GM21529 (cell line): Measurements from ENCODE around the gene TIE1.

Source experiments
- ATAC-seq: cut with Tn5 transposase; IDR thresholded peaks from one replicate; pipeline ENCODE4 v1.9.1; 2021; ENCODE audit not compliant: unreplicated experiment

TIE1 gene

DNA sequence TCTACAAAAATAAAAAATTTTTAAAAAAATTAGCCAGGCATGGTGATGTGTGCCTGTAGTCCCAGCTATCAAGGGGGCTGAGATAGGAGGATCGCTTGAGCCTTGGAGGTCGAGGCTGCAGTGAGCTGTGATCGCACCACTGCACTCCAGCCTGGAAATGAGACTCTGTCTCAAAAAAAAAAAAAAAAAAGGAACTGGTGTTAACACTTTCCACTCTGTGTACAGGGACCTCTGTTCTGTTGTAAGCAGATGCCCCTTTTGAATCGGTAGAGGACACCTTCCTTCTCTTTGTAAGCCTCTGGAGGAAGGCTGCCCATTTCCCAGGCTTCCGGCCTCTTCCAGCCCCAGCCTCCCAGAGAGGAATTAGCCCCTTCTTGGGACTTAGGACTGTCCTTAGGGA lies 8.1 kb upstream of the TIE1 start:
- ATAC-seq, result no peak

DNA sequence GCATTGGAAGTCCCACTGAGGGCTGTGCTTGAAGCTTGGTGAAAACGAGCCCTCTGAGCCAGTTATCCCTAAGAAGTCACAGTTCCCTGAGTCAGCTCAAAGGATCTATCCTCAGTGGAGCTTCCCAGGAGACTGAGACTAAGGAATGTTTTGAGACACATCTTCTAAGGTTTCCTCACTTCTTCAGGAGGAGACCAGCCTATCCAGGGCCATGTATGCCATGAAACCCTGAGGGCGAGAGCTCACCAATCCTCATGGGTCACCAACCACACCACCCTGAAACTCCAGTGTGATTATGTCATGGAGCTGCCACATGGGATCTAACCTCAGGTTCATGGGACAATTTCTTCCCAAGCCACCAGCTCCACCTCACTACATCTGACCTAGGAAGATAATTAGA lies 7.6 kb upstream of the TIE1 start:
- no peak for ATAC-seq

DNA sequence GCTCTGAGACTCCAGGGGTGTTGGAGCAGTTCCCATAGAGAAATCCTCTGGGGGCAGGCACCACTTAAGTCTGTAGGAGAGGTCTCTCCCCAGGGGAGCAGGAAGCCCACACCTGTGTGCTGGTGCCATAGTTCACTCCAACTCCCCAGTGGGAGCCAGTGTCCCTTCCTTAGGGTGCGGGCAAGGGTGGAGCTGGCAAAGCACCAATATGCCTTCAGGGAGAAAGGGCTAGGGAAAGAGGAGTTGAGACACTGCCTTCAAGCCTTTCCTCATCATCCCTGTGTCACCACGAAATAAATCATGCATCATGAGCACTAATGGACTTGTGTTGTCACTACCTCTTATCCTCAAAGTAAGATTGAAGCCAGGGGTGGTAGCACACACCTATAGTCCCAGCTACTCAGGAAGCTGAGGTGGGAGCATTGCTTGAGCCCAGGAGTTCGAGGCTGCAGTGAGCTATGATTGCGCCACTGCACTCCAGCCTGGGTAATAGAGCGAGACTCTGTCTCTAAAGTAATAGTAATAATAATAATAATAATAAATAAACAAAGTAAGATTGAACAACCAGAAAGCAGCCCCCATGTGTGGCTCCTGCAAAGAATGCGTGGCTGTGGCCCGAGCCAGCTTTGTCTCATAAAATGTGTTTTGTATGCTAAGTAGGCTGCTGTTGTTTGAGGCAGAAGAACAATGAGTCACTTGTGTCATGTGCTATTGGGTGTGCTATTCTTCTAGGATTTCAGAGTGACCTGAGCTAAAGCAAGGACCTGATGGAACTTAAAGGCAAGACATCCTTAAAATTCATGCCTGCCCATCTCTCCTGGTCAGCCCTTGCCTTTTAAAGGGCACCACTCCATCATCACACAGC lies 6.7 kb upstream of the TIE1 start:
- no peak for ATAC-seq

DNA sequence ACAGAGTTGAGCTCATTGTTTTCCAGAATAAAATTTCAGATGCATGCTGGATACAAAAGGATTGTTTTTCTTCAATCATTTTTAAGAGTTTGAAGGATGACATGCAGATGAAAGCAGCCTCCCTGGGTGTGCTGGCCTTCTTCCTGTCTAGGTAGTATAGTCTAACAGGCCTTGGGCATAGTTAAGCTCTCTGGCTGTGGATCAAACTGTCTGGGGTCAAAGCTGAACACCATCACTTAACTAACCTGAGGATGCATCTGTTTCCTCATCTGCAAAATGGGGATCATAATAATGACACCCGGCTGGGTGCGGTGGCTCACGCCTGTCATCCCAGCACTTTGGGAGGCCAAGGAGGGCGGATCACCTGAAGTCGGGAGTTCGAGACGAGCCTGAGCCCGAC lies 6.0 kb upstream of the TIE1 start:
- no peak for ATAC-seq

- no peak for ATAC-seq
Observed at GRCh38 chr1:43296207-43296606, 4.6 kb upstream of the TIE1 start.

DNA sequence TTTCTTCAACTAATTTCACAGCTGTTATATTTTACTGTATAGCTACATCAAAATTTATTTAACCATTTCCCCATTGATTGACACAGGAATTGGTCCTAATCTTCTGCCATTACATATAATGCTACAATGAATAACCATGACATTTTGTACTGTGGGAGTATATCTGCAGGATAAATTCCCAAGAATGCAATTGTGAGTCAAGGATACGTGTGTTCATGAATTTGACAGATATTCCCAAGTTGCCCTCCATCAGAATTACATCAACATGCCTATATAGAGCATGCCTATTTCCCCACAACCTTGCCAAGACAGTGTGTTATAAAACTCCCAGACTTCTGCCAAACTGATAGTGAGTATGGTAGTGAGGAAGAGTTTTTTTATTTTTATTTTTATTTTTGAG lies 2.7 kb upstream of the TIE1 start:
- ATAC-seq, result no peak

GRCh38 chr1:43299101-43299500 lies 1.7 kb upstream of the TIE1 start:
- ATAC-seq, result no peak

- no peak for ATAC-seq
Observed at GRCh38 chr1:43302201-43302600, 1.4 kb downstream of the TIE1 start.

GRCh38 chr1:43302721-43303470 lies 2.1 kb downstream of the TIE1 start:
- ATAC-seq, result no peak

DNA sequence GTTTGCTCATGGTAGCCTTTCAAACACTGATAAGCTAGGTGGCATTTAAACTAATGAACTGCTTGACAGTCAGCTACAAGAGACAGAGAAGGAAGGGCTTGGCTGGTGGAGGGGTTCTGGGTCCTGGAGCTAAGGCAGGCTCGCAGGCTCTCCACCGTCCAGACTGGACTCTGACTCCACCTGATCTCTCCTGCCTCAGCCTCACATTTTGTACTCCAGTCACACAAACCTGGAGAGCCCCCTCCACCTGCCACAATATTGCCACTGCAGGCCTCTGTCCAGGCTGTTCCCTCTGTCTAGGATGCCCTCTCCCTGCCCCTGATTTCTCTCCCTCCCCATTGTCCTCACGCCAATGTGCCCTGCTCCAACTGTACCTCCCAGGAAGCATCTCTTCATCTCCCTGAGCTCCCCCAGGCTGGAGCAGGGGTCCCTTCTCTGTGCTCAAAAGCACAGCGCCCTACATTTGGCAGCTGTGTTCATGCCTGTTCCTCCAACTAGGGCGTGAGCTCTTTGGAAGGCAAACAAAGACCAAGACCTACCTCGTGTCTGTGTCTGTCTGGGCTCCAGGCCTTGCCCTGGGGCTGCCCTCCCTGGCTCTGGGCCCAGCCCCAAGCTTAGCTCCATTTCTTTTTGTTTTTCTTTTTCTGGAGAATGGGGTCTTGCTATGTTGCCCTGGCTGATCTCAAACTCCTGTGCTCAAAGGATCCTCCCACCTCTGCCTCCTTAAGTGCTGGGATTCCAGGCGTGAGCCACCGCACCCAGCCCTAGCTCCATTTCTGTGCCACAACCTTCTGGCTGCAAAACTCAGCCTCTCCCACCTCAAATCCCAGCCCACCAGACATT lies 2.9 kb downstream of the TIE1 start:
- no peak for ATAC-seq

DNA sequence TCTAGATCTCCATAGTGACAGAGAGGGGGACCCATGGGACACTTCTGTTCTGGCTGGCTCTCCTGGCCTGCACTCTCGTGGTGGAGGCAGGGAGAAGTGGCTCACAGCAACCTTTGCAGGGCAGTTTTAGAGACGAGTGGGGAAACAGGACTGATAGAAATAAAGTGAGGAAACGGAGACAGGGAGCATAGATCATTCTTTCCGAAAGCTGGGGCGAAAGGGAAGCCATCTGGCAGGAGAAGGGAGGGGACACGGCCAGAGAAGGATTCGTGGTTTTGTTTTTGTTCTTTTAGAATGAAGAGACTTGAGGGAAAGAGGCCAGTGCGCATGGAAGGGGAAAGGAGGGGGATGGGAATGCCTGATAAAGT lies 3.5 kb downstream of the TIE1 start:
- no peak for ATAC-seq

- no peak for ATAC-seq
Observed at GRCh38 chr1:43304771-43305300, 4.1 kb downstream of the TIE1 start.

DNA sequence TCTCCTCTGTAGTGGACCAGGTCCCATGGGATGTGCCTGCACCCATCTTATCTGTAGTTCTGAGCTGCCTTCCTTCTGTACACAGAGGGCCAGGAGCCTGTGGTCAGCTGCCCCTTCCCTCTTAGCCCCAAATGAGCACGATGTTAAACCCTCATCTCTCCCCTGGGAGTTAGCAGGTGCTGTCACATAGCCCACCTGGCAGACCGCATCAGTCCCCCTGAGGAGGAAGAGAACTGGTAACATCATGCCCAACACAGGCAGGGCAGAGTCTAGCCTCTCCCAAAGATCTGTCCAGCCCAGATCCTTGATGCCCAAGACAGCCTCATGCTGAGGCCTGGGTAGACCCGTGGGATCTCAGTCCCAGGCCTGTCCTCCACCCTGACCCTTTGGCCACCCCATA lies 4.7 kb downstream of the TIE1 start:
- ATAC-seq, result no peak

GRCh38 chr1:43305926-43306687 lies 5.3 kb downstream of the TIE1 start:
- ATAC-seq, result no peak

DNA sequence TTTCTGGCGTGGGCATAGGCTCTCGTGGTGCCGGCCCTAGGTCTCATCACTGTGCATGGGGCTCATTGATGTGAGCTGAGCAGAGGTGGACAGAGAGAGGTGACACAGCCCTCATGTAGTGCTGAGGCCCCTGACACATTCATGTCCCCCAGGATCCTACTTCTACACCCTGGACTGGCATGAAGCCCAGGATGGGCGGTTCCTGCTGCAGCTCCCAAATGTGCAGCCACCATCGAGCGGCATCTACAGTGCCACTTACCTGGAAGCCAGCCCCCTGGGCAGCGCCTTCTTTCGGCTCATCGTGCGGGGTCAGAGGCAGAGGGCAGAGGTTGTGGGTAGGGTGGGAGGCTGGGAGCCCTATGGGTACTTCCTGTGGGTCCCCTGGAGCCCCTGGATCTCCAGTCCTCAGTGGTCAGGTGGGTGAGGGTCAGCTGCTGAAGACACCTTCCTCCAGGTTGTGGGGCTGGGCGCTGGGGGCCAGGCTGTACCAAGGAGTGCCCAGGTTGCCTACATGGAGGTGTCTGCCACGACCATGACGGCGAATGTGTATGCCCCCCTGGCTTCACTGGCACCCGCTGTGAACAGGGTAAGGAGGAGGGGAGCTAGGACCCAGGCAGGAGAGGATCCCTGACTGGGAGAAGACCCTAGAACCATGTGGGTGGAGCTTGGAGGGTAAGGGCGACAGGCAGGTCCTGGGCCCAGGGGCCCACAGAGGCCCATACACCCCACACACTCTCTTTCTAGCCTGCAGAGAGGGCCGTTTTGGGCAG lies 6.1 kb downstream of the TIE1 start:
- no peak for ATAC-seq

- ATAC-seq, result no peak
Observed at GRCh38 chr1:43307458-43308158, 6.8 kb downstream of the TIE1 start.

GRCh38 chr1:43308635-43309404 lies 8.0 kb downstream of the TIE1 start:
- ATAC-seq, result no peak

DNA sequence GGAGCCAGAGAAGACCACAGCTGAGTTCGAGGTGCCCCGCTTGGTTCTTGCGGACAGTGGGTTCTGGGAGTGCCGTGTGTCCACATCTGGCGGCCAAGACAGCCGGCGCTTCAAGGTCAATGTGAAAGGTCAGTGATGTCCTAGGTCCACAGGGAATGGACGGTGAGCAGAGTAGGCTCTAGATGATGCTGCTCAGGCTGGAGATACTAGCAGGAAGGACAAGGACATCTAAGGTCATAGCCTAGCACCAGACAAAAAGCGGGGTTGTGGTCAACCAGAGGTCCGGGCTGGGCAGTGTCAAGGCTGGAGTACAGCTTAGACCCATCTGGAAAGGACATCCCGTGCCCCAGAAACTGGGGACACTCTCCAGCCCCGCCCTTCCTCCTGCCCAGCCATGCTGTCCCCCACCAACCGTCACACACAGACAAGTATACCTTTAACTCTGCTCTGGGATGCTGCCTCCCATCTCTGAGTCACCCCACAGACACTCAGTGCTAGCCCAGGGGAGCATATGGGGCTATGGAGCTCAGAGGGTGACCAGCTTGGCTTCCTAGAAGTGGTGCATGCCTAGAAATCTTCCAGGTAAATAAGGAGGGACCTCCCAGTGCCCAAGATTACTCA lies 8.7 kb downstream of the TIE1 start:
- no peak for ATAC-seq
